NCI-H128 (cell line): Measurements from ENCODE around the gene CMIP.

Source experiments
- DNase-seq: peaks from one replicate; lab custom pipeline; 2025; ENCODE audit not compliant: unreplicated experiment; lab: John Stamatoyannopoulos, UW

The CMIP gene

GRCh38 chr16:81477697-81478693 is 33.4 kb downstream of the CMIP start:
- DNase-seq, result no peak

DNA sequence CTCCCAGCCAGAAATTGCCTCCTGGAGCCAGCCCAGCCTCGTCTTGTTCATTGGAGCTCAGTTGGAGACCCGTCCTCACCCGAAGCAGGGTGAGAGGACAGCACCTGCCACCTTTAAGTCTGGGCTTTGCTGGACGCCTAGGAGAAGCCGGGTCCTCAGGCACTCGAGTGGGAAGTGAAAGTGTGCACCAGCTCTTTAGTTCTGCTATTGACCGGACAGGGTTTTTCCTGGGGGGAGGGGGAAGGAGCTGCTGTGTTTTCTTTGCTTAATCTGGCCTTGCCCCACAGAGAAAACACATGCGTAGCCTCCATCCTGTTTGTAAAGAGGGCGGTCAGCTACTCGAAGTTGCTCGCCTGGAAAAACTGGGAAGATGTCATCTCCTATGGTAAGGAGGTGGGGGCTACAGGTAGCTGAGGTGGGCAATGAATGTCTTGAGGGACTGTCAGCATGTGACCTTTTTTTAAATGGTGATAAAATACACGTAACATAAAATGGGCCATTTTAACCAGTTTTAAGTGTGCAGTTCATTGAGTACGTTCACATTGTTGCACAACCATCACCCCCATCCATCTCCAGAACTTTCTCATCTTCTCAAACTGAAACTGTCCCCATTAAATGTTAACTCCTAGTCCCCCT is 34.4 kb downstream of the CMIP start:
- DNase-seq, result no peak

GRCh38 chr16:81480606-81481206 is 36.1 kb downstream of the CMIP start:
- DNase-seq, result no peak

DNA sequence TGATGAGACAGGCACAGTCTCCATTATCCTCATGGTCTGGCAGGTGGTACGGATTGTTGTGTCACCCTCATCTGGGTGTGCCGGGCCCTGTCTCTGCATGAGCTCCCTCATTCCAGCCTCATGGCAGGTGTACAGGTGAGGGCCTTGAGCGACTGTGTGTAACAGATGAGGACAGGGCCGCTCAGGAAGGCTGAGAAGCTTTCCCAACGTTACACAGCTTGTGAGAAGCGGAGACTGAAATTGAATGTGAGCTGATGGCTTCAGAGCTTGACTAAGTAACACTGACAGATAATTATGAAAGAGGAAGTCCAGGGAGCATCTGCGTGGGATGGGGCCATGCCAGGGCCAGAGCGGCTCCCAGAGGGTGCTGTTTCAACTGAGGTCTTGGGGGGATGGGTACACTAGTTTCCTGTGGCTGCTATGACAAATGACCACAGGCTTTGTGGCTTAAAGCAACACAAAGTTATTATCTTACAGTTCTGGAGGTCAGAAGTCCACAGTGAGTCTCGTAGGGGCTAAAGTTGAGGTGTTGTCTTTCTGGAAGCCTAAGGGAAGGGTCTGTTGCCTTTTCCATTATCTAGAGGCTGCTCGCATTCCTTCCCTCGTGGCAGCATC is 36.7 kb downstream of the CMIP start:
- no peak for DNase-seq

- no peak for DNase-seq
Measured at GRCh38 chr16:81482329-81483063, 37.9 kb downstream of the CMIP start.

DNA sequence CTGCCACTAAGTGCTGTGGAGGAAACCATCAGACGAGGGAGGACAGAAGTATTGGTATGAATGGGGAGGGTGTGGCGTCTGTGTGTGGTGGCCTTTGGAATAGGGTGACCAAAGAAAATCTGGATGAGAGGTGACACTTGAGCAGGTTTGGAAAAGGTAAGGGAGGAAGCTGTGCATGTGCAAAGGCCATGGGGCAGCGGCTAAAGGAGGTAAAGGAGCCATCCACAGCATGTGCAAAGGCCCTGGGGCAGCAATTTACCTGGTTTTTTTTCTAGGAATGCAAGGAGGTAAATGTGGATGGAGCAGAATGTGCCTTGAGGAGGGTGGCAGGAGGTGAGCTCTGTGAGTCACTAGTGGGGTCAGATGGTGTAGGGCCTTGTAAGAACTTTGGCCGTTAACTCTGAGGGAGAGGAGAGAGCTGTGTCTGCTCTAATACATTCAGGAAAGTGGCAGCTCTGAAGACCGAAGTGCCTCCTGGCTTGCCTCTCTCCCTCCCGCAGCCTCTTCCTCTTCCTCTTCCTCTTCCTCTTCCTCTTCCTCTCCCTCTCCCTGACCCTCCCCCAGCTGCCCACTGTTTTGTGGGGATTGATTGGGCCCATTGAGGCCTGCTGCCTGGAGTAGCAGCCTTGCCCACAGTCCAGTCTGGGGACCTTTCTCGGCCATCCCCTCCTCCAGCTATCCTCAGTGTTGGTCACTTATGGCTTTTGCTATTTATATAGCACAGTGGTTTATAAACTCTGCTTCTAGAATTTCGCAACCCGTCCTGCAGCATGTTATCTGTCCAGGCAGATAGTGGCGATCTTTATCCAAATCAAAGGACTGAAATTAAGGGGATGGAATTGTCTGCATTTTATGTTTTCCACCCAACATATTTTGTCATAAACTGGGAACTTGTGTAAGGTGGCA is 38.7 kb downstream of the CMIP start:
- DNase-seq, result no peak

- DNase-seq, result no peak
Measured at GRCh38 chr16:81483970-81484595, 39.5 kb downstream of the CMIP start.

DNA sequence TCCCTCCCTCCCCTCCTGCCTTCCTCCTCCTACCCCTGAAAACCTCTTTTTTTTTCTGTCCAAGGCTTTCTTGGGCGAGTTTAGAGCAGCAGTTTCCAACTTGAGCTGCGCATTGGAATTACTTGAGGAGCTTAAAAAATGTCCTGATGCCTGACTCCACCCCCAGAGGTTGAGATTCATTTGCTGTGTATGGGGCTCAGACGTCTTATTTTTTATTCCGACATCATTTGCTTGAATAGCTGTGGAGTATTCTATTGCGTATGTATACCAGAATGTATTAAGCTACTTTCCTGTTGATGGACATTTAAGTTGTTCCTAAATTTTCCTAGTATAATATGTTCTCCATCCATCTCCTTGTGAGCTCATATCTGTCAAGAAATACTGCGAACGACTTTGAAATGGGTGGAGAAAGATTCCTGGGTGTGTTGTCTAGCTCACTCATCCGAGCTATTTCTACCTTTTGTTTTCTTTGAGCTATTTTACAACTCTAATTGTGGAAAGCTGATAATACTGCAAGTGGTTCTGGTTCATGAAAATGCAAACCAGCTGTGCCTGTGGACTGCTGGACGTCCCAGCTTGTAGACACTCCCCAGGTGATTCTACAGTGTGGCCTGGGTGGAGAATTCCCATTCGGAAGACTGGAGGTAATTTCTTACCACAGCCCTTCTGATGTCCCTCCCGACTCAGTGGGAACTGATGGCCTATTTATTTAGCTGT is 40.5 kb downstream of the CMIP start:
- DNase-seq, result no peak

GRCh38 chr16:81485824-81486539 is 41.4 kb downstream of the CMIP start:
- DNase-seq, result no peak

DNA sequence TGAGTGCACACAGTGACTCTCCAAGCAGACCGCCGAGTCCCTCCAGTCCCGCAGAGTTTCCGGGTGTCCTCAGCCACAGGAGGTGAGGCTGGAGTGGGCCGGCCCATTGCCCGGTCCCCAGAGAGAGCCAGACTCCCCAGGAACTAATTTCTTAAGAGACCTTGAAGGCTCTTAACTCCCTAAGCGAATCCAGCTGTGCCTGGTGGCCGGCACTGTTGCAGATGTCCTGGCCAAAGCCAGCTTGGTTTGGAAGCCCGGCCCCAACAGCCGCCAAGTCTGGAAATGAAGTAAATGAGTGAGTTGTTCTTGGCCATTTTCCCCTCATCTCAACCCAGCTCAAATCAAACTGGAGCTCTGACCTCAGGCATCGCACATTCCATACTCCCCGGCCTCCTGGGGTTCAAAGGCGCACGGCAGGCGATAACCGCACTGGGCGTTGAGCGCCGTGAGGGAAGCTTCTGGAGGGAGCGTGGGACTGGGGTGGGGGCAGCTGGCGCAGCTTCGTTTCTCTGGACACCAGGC is 42.0 kb downstream of the CMIP start:
- no peak for DNase-seq

GRCh38 chr16:81487301-81487720 is 42.7 kb downstream of the CMIP start:
- DNase-seq, result no peak

DNA sequence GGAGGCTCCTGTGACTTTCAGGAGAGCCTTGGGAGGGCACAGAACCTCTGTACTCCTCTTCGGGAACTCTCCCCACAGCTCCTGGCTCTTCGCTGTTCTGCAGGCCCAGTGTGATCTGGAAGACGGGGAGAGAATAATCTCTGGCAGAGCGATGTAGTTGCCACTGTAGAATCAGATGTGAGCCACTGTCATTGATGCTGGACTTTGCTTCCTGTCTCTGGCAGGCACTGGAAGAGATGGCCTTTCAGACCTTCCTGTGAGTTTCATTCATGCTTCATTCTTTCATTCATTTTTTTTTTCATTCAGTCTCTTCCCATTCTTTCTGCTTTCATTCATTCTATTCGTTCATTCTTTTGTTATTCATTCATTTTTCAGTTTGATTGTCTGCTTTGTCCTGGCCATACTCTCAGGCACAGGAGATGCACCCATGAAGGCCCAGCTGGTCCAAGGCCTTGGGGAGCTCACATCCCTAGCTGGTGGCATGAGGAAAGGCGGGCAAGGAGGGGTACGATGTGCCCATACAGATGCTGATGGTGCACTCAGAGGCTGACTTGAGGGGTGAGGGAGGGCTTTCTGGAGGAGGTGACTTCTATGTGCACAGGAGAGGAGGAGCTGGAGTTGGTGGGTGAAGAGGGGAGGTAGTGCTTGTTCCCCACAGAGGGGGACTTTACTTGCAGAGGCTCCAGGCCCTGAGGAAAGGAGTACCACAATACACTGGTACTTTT is 44.2 kb downstream of the CMIP start:
- DNase-seq, result no peak

DNA sequence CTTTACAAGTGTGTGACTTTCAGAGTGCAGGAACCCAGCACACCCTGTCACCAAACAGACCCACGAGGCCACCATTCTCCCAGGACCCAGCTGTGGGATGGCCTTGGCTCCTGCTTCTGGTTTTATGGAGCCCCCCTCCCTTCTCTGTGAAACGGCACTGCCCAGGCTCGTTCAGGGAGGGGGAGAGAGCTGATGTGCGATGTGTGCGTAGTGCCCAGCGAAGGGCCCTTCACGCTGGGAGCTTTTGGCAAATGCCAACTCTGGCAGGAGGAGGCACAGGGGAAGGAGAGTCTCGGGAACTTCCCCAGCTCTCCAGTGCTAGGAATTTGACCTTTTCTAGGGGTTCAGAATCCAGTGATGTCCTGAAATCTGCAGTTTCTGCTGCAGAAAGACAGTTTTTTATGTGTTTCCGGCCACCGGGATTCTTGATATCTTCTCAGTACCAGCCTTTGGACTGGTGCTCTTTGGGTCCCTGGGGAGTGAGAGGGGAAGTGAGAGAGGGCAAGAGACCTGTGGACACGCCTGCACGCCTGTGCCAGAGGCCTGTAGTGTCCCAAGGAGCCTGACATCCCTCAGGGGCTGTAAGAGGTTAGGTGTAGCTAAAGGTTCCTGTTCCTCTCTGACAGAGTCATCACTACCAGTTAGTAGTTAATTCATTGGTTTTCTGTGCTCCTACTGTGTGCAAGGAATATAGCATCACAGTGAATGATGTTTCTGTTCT is 45.1 kb downstream of the CMIP start:
- no peak for DNase-seq

DNA sequence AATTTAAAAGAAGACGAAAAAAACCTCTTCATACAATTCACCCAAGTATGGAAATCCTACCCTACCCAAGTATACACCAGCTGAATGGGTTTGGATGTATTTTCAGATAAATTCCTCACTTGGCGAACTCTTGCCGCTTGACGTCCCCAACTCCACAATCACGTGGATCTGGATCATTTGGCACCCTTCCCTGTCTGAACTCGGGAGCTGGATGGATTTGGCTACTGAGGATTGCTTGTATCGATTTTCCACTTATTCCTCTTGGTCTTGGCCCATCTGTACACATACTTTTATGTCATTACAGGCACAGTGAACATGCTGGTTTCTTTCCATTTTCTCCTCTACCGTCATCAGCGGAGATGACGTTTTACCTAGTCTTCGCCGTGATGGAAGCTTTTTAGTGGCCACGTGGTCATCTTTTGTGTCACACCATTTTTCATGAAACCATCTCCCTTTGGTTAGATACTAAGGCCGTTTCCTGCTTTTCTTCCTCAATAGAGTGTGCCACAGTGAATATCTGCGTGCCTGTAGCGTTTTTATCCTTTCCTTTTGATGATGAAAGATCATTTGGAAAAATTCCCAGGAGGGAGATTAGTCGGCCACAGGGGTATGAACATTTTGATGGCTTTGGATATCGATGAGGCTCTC is 47.1 kb downstream of the CMIP start:
- no peak for DNase-seq

DNA sequence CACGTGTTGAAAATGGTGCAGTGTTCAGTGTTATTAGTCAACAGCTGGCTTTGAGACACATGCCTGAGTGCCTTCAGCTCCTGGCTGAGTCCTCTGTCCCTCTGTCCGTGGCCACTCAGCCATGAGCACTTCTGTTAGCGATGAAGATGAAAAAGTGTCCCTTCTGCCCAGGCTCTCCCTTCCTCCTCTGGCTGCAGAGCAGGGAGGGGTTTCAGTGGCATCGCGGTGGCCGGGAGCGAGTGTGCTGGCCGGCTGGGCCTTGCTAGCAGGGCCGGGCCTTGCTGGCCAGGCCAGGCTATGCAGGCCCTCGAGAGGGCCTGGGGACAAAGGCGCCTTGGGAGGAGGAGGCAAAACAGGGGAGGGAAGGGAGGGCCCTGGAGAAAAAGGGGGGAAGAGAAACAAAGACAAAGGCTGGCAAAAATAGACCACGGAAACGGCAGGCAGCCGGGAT is 47.7 kb downstream of the CMIP start:
- DNase-seq, result no peak
